SU-DHL-6 (cell line): ENCODE data around the gene TBC1D22A.
"Not testable (repeated sequence)": the region's sequence is repeated elsewhere in the genome, so short reads cannot be mapped to it uniquely, and the experiment has no call there.

Experiments used
- H2AFZ ChIP-seq: fragments of 200-600 bp; sonication (generic); 2 replicates; pipeline ENCODE4 v1.6.1; 2014; ENCODE audit warnings: low read depth, mild to moderate bottlenecking, moderate library complexity, mixed read lengths, antibody characterized with exemption, low read length; ENCODE audit not compliant: severe bottlenecking
- H3F3A ChIP-seq: fragments of 200-600 bp; shearing (Covaris generic); 2 replicates; pipeline ENCODE4 v1.6.0; 2016; ENCODE audit warnings: antibody characterized with exemption, mild to moderate bottlenecking; ENCODE audit not compliant: insufficient read depth
- H3K27ac ChIP-seq: fragments of 200-600 bp; sonication (generic); 2 replicates; pipeline ENCODE4 v1.5.1; 2016; ENCODE audit warnings: low read depth, mild to moderate bottlenecking, low read length, moderate library complexity, mixed read lengths
- H3K27me3 ChIP-seq: fragments of 200-600 bp; sonication (generic), shearing (Covaris generic); 2 replicates; pipeline ENCODE4 v1.6.0; 2014; ENCODE audit warnings: mild to moderate bottlenecking, low read length
- H3K36me3 ChIP-seq: fragments of 200-600 bp; sonication (generic); 2 replicates; pipeline ENCODE4 v1.6.1; 2014; ENCODE audit warnings: mild to moderate bottlenecking, low read length, mixed read lengths
- H3K4me2 ChIP-seq: fragments of 300-600, 200-600 bp; shearing (Covaris generic), sonication (generic); 2 replicates; pipeline ENCODE4 v1.6.0; 2014; ENCODE audit warnings: low read length, low read depth, mild to moderate bottlenecking; ENCODE audit not compliant: poor library complexity, severe bottlenecking
- H3K4me3 ChIP-seq: fragments of 200-600 bp; sonication (generic); 2 replicates; pipeline ENCODE4 v1.5.1; 2014; ENCODE audit warnings: antibody characterized with exemption, low read length, mild to moderate bottlenecking, mixed read lengths; ENCODE audit not compliant: insufficient read depth, poor library complexity, severe bottlenecking
- H3K79me2 ChIP-seq: fragments of 200-600 bp; sonication (generic); 2 replicates; pipeline ENCODE4 v1.6.1; 2014; ENCODE audit warnings: mild to moderate bottlenecking, low read length, moderate library complexity; ENCODE audit not compliant: insufficient read depth
- H3K9ac ChIP-seq: fragments of 200-600 bp; sonication (generic); 2 replicates; pipeline ENCODE4 v1.7.0; 2014; ENCODE audit warnings: mild to moderate bottlenecking, low read length
- H3K9me2 ChIP-seq: fragments of 200-600 bp; sonication (generic); replicated peaks from 2 replicates; pipeline ENCODE4 v1.6.1; 2014; ENCODE audit warnings: low read length; ENCODE audit not compliant: insufficient read depth
- H3K9me3 ChIP-seq: fragments of 200-600 bp; sonication (generic); 2 replicates; pipeline ENCODE4 v1.6.1; 2014; ENCODE audit warnings: low read length, mixed read lengths; ENCODE audit not compliant: insufficient read depth
- H4K20me1 ChIP-seq: fragments of 200-600 bp; sonication (generic); 2 replicates; pipeline ENCODE4 v1.6.1; 2014; ENCODE audit warnings: low read depth, mild to moderate bottlenecking, antibody characterized with exemption, low read length, moderate library complexity, mixed read lengths
- EZH2phosphoT487 ChIP-seq: fragments of 200-600 bp; sonication (generic), shearing (Covaris generic); conservative IDR thresholded peaks from 2 replicates; pipeline ENCODE4 v1.6.1; 2018; ENCODE audit warnings: mild to moderate bottlenecking, antibody characterized with exemption, low read length, moderate library complexity, mixed read lengths
- TF ChIP-seq, protein P1 (sequence below): fragments of 200-600 bp; sonication (generic); IDR thresholded peaks from one replicate; pipeline ENCODE4 v1.5.1; 2017; ENCODE audit warnings: antibody characterized with exemption, mild to moderate bottlenecking, low read length, moderate library complexity; ENCODE audit not compliant: insufficient read depth, poor library complexity, severe bottlenecking

Gene TBC1D22A

DNA sequence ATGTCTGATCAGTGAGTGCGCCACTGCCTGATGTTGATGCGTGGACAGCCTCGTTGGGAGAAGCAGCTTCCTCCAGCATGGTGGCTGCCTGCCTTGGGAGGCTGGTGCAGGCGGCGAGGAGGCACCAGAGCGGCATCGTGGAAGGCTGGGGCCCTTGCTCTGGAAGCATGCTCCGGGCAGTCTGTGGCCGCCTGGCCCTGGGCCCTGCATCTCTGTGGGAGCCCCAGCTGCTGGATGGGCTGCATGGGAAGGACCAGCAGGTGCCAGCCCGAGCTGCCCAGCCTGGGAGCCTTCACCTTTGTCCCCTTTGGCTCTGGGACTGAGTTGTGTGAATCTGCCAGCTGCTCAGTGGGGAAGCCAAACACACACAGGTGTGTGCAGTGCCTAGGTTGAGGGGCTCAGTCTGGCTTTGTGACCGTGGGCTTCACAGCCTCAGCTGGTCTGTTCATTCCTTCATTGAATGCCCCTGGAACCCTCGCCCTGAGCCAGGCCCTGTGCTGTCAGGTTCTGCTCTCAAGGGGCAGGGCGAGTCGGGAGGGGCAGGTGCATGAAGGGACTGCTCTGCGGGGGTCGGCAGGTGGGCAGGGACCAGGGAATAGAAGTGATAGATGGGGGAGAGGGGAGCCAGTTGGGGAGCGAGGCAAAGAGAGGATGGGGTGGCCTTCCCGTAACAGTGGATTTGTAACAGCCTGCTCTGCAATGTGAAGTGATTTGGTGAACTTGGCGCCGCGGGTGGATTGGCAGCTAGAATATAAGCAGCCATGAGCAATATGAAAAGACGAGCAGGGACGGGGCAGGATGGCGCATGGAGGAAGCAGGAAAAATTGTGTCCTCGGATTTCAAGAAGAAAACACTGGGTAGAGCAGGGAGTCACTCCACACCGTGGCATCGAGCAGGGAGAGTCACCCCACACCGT is 354.2 kb downstream of the TBC1D22A start:
- no peaks in the 10 kb centered on the region for H3K9me2 ChIP-seq
- H3K79me2 ChIP-seq: no peaks in the 10 kb centered on the region
- no peaks in the 10 kb centered on the region for H3K36me3 ChIP-seq
- no peaks in the 10 kb centered on the region for H3F3A ChIP-seq
- no peaks in the 10 kb centered on the region for H3K9me3 ChIP-seq
- H2AFZ ChIP-seq: no peak overlapping the region
- no peak overlapping the region for H3K27ac ChIP-seq
- H3K4me2 ChIP-seq: no peak overlapping the region
- no peaks in the 10 kb centered on the region for H4K20me1 ChIP-seq
- TF ChIP-seq EZH2phosphoT487: no peak
- H3K27me3 ChIP-seq: no peaks in the 10 kb centered on the region
- no peak overlapping the region for H3K9ac ChIP-seq
- no peak overlapping the region for H3K4me3 ChIP-seq

DNA sequence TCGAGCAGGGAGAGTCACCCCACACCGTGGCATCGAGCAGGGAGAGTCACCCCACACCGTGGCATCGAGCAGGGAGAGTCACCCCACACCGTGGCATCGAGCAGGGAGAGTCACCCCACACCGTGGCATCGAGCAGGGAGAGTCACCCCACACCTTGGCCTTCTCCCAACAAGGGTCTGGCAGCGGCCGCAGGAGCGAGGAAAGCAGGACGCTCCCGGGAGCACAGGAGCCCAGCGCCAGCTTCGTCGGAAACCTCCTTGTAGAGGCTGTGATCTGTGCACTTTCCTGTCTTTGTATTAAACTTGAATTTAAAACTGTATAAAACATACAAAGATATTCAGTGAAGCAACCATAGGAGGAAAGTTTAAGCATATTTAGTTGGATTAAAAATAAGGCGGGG is 355.0 kb downstream of the TBC1D22A start:
- H3K4me2 ChIP-seq, H3K9ac ChIP-seq, H3K4me3 ChIP-seq, H2AFZ ChIP-seq, H3K27ac ChIP-seq, H3K9me3 ChIP-seq, H3K79me2 ChIP-seq, H3F3A ChIP-seq, H4K20me1 ChIP-seq, H3K36me3 ChIP-seq, H3K27me3 ChIP-seq, H3K9me2 ChIP-seq: not testable (repeated sequence)

DNA sequence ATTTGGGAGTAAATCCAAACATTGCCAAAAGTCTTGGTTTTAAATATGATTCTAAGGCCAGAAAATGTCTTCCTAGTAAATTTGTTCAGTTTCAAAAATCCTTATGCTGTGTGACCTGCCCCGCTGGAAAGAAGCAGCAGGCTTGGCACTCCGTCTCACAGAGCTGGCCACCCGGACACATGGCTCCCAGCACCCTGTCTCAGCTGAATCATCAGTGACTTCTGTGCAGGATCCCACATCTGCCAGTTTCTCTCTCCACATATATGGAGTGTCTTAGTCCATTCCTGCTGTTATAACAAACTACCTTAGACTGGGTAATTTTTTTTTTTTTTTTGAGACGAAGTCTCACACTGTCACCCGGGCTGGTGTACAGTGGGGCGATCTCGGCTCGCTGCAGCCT is 356.7 kb downstream of the TBC1D22A start:
- no peak for TF ChIP-seq EZH2phosphoT487
- TF ChIP-seq, protein P1, sequence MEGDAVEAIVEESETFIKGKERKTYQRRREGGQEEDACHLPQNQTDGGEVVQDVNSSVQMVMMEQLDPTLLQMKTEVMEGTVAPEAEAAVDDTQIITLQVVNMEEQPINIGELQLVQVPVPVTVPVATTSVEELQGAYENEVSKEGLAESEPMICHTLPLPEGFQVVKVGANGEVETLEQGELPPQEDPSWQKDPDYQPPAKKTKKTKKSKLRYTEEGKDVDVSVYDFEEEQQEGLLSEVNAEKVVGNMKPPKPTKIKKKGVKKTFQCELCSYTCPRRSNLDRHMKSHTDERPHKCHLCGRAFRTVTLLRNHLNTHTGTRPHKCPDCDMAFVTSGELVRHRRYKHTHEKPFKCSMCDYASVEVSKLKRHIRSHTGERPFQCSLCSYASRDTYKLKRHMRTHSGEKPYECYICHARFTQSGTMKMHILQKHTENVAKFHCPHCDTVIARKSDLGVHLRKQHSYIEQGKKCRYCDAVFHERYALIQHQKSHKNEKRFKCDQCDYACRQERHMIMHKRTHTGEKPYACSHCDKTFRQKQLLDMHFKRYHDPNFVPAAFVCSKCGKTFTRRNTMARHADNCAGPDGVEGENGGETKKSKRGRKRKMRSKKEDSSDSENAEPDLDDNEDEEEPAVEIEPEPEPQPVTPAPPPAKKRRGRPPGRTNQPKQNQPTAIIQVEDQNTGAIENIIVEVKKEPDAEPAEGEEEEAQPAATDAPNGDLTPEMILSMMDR: no peak
- H3K9ac ChIP-seq: no peak overlapping the region
- no peaks in the 10 kb centered on the region for H3F3A ChIP-seq
- H3K27me3 ChIP-seq: no peaks in the 10 kb centered on the region
- H3K9me2 ChIP-seq: no peaks in the 10 kb centered on the region
- H3K79me2 ChIP-seq: no peaks in the 10 kb centered on the region
- H3K9me3 ChIP-seq: no peaks in the 10 kb centered on the region
- no peak overlapping the region for H3K27ac ChIP-seq
- no peak overlapping the region for H3K4me3 ChIP-seq
- no peak overlapping the region for H2AFZ ChIP-seq
- H4K20me1 ChIP-seq: no peaks in the 10 kb centered on the region
- H3K4me2 ChIP-seq: no peak overlapping the region
- no peaks in the 10 kb centered on the region for H3K36me3 ChIP-seq

- Histone ChIP-seq H3K79me2 (no peaks in the 10 kb centered on the region), H2AFZ (no peak overlapping the region), H3F3A (no peaks in the 10 kb centered on the region), H3K4me3 (no peak overlapping the region), H4K20me1 (no peaks in the 10 kb centered on the region), H3K27ac (no peak overlapping the region), H3K27me3 (no peaks in the 10 kb centered on the region), H3K9ac (no peak overlapping the region), H3K9me2 (no peaks in the 10 kb centered on the region), H3K4me2 (no peak overlapping the region), H3K36me3 (no peaks in the 10 kb centered on the region), H3K9me3 (no peaks in the 10 kb centered on the region)
- TF ChIP-seq EZH2phosphoT487: no peak
- TF ChIP-seq, protein P1: no peak
Measured at GRCh38 chr22:47120399-47120798, 357.9 kb downstream of the TBC1D22A start.
